ENCODE measurements around the gene CACNA1I. TPM values are rescaled to one million over a fixed set of nuclear protein-coding genes. Genes with fewer than 3 reads are reported as not detected.

CACNA1I gene
- total RNA-seq, 4 donors from 2014 or later, result not detected

DNA sequence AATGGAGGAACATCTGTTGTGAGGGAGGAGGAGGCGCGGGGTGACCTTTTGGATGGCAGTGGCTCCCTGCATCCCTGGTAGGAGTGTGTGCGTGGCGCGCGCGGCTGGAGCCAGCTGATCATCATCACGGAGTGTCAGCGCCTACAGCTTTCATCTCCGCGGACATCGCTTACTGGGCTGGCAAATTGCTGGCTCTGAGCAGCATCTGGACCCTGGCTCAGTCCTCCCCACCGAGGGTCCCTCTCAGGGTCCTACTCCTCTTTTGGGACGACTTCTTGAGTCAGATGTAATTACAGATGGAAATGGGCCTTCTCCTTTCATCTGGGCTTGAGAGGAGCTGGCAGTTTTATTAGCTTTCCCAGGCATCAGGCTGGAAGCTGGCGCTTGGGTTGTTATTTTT is 85.3 kb downstream of the CACNA1I start:
- H3K4me3 ChIP-seq, result no peak overlapping the region
- ATAC-seq (no peak), DNase-seq (no peak)
- intact Hi-C loops (cut with DNase I; ENCODE audit: low total_unique reads), result no loop called here
- H3K27ac ChIP-seq, result no peak overlapping the region
- in situ Hi-C loops (cut with MboI; ENCODE audit: low sequenced_read_pairs in 4 of 4), result no loop called here
- no peaks in the 10 kb centered on the region for H3K4me1 ChIP-seq
- H3K36me3 ChIP-seq, result no peaks in the 10 kb centered on the region
- TF ChIP-seq, protein P1, sequence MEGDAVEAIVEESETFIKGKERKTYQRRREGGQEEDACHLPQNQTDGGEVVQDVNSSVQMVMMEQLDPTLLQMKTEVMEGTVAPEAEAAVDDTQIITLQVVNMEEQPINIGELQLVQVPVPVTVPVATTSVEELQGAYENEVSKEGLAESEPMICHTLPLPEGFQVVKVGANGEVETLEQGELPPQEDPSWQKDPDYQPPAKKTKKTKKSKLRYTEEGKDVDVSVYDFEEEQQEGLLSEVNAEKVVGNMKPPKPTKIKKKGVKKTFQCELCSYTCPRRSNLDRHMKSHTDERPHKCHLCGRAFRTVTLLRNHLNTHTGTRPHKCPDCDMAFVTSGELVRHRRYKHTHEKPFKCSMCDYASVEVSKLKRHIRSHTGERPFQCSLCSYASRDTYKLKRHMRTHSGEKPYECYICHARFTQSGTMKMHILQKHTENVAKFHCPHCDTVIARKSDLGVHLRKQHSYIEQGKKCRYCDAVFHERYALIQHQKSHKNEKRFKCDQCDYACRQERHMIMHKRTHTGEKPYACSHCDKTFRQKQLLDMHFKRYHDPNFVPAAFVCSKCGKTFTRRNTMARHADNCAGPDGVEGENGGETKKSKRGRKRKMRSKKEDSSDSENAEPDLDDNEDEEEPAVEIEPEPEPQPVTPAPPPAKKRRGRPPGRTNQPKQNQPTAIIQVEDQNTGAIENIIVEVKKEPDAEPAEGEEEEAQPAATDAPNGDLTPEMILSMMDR (IDR thresholded peaks at IDR 0.05 in 4 of 5, conservative IDR thresholded peaks at IDR 0.05 in 1 of 5), result no peak
- TF ChIP-seq POLR2A (IDR thresholded peaks at IDR 0.05), result no peak
- peaks cover 34 to 38% (median 36%) of the 10 kb centered on the region in 3 donors for H3K27me3 ChIP-seq
- H3K9me3 ChIP-seq, result no peaks in the 10 kb centered on the region

DNA sequence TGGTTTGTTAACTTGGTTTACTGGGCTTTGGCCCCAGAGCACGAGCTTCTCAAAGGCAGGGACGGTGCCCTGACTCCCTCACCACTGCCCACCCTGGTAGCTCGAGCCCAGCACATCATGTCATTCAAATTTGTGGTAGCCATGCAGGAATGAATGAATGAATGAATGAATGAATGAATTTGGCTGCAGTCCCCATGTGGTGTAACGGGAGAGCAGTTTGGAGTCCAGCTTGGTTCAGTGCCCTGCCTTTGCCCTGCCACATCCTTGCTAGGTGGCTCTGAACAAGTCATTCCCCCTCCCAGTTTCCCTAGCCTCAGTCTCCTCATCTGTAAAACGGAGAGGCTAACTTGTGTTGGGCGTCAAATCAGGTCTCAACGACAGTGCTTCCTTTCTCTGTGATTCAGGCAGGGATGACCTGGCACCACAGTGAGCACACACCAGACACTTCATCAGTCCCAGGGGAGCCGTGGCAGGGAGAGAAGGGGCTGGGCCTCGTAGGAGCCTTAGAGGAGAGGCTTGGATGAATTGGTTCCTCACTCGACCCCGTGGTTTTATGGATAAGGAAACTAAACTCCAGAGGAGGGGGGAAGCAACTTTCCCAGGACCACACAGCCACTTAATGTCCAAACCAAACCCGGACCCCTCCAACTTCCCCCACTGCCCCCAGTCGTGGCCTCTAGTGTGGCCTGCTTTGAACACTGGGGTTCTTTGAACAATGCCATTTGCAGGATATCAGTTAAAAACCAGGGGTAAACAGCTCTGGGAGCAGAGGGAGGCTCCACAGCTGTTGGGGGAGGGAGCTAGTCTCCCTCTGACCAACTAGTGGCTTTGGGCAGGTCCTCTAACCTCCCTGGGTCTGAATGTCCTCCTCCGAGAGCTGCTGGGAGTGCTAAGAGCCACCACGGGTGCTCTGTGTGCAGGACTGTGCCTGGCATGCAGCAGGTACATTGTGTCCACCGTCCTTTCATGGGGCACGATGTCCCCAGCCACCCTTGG is 86.2 kb downstream of the CACNA1I start:
- ATAC-seq, result no peak
- no peak for TF ChIP-seq POLR2A (IDR thresholded peaks at IDR 0.05)
- TF ChIP-seq, protein P1 (IDR thresholded peaks at IDR 0.05 in 4 of 5, conservative IDR thresholded peaks at IDR 0.05 in 1 of 5), result no peak
- H3K4me1 ChIP-seq, result no peaks in the 10 kb centered on the region
- in situ Hi-C loops (cut with MboI; ENCODE audit: low sequenced_read_pairs in 4 of 4) (no loop called here), intact Hi-C loops (cut with DNase I; ENCODE audit: low total_unique reads) (no loop called here)
- H3K4me3 ChIP-seq, result no peak overlapping the region
- no peaks in the 10 kb centered on the region for H3K36me3 ChIP-seq
- peaks cover 42 to 47% (median 46%) of the 10 kb centered on the region in 3 donors for H3K27me3 ChIP-seq
- no peak overlapping the region for H3K27ac ChIP-seq
- DNase-seq, result no peak
- no peaks in the 10 kb centered on the region for H3K9me3 ChIP-seq

DNA sequence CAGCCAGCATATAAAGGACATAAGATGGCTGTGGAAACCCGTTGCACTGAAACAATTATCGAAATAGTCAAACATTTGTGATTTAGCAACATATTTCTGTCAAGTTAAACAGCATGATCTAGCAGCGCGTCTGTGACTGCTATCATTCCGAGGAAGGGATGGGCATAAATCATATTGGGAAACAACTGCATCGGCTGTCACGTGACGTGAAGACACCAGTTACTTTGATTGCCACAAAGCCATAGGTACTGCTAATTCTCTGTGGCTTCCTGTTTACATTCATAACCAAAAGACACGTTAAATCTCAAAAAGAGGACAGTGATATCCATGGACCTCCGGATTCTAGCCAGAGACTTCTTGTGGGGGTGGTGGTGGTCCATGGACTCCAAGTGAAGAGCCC is 87.8 kb downstream of the CACNA1I start:
- in situ Hi-C loops (cut with MboI; ENCODE audit: low sequenced_read_pairs in 4 of 4), result no loop called here
- intact Hi-C loops (cut with DNase I; ENCODE audit: low total_unique reads), result no loop called here
- TF ChIP-seq, protein P1 (IDR thresholded peaks at IDR 0.05 in 4 of 5, conservative IDR thresholded peaks at IDR 0.05 in 1 of 5), result no peak
- no peak for TF ChIP-seq POLR2A (IDR thresholded peaks at IDR 0.05)
- no peak for DNase-seq
- no peak for ATAC-seq
- no peak overlapping the region for H3K27ac ChIP-seq
- H3K36me3 ChIP-seq, result no peaks in the 10 kb centered on the region
- H3K4me3 ChIP-seq, result no peak overlapping the region
- H3K4me1 ChIP-seq, result no peaks in the 10 kb centered on the region
- peaks cover 56 to 62% (median 62%) of the 10 kb centered on the region in 3 donors for H3K27me3 ChIP-seq
- no peaks in the 10 kb centered on the region for H3K9me3 ChIP-seq

DNA sequence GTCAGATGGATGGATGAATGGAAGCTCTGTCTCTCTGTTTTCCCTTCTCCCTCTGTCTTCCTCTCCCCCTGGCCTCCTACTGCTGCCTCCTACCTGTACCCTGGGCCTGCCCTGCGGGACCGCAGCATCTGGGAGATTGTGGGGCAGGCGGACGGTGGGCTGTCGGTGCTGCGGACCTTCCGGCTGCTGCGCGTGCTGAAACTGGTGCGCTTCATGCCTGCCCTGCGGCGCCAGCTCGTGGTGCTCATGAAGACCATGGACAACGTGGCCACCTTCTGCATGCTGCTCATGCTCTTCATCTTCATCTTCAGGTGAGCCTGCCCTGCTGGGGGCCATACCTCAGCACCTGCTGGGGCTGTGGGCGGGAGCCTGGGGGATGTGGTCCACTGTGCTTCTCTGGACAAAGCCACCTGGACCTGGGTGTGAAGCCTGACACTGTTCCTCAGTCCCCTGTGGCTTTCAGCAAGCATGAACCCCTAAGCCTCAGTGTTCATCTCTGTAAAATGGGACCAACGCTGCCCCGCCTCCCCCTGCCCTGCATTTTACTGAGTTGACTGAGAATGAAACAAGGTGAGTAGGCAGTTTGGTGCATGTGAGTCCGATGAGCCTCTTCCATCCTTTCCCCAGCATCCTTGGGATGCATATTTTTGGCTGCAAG is 88.4 kb downstream of the CACNA1I start:
- H3K27me3 ChIP-seq, result peaks cover 60 to 68% (median 66%) of the 10 kb centered on the region in 3 donors
- intact Hi-C loops (cut with DNase I; ENCODE audit: low total_unique reads), result no loop called here

More for the DNA sequence above, 88.4 kb downstream of the CACNA1I start:
- in situ Hi-C loops (cut with MboI; ENCODE audit: low sequenced_read_pairs in 4 of 4), result no loop called here
- Histone ChIP-seq H3K4me3 (no peak overlapping the region), H3K9me3 (no peaks in the 10 kb centered on the region), H3K27ac (no peak overlapping the region), H3K36me3 (no peaks in the 10 kb centered on the region), H3K4me1 (no peaks in the 10 kb centered on the region)
- DNase-seq, result no peak
- TF ChIP-seq POLR2A (IDR thresholded peaks at IDR 0.05), result no peak
- TF ChIP-seq, protein P1 (IDR thresholded peaks at IDR 0.05 in 4 of 5, conservative IDR thresholded peaks at IDR 0.05 in 1 of 5), result no peak
- ATAC-seq, result no peak
